Ishikawa (cell line): ENCODE measurements around the gene ADAM17.

Experiments used
- CEBPB ChIP-seq: IDR thresholded peaks from 2 replicates; pipeline ENCODE4 v1.6.1; 2012
- CREB1 ChIP-seq: IDR thresholded peaks from 2 replicates; pipeline ENCODE4 v1.6.1; 2012; ENCODE audit warnings: low read depth
- EGR1 ChIP-seq: IDR thresholded peaks from 2 replicates; pipeline ENCODE4 v1.6.1; 2012
- EP300 ChIP-seq: IDR thresholded peaks from 2 replicates; pipeline ENCODE4 v1.6.1; 2012; ENCODE audit warnings: borderline replicate concordance
- FOXM1 ChIP-seq: IDR thresholded peaks from 2 replicates; pipeline ENCODE4 v1.6.1; 2012; ENCODE audit warnings: low read depth, borderline replicate concordance
- MAX ChIP-seq: IDR thresholded peaks from 2 replicates; pipeline ENCODE4 v1.6.1; 2012
- NFIC ChIP-seq: IDR thresholded peaks from 2 replicates; pipeline ENCODE4 v1.6.1; 2012
- RAD21 ChIP-seq: IDR thresholded peaks from 2 replicates; pipeline ENCODE4 v1.6.1; 2012; ENCODE audit warnings: low read depth
- REST ChIP-seq: IDR thresholded peaks from 2 replicates; pipeline ENCODE4 v1.6.1; 2012; ENCODE audit warnings: low read depth, mild to moderate bottlenecking
- TAF1 ChIP-seq: IDR thresholded peaks from 2 replicates; pipeline ENCODE4 v1.6.1; 2012; ENCODE audit warnings: low read depth, mild to moderate bottlenecking
- TCF12 ChIP-seq: IDR thresholded peaks from 2 replicates; pipeline ENCODE4 v1.6.1; 2012; ENCODE audit warnings: low read depth
- TEAD4 ChIP-seq: IDR thresholded peaks from 2 replicates; pipeline ENCODE4 v1.6.1; 2012
- USF1 ChIP-seq: IDR thresholded peaks from 2 replicates; pipeline ENCODE4 v1.6.1; 2012
- YY1 ChIP-seq: IDR thresholded peaks from 2 replicates; pipeline ENCODE4 v1.6.1; 2012; ENCODE audit warnings: low read depth
- ZBTB7A ChIP-seq: IDR thresholded peaks from 2 replicates; pipeline ENCODE4 v1.6.1; 2012; ENCODE audit warnings: low read depth

ADAM17 gene

GRCh38 chr2:9558948-9559381, 3.3 kb upstream of the ADAM17 start:
- TF ChIP-seq TCF12: no peak
- no peak for TF ChIP-seq MAX
- no peak for TF ChIP-seq EGR1
- no peak for TF ChIP-seq TAF1
- TF ChIP-seq ZBTB7A: no peak
- no peak for TF ChIP-seq TEAD4
- no peak for TF ChIP-seq FOXM1
- no peak for TF ChIP-seq NFIC
- no peak for TF ChIP-seq EP300
- no peak for TF ChIP-seq CEBPB
- TF ChIP-seq REST: no peak
- TF ChIP-seq USF1: no peak
- no peak for TF ChIP-seq RAD21

GRCh38 chr2:9556121-9556743, 602 bp upstream of the ADAM17 start:
- TF ChIP-seq YY1 (no peak), NFIC (no peak; the same call in 1 of the 2 replicates), CREB1 (no peak), EGR1 (no peak), REST (no peak), TEAD4 (no peak), TCF12 (no peak), EP300 (no peak), CEBPB (no peak), RAD21 (no peak), USF1 (no peak), MAX (no peak), FOXM1 (no peak), ZBTB7A (no peak), TAF1 (no peak)

- no peak for TF ChIP-seq EGR1
- TF ChIP-seq YY1: no peak
- no peak for TF ChIP-seq REST
- TF ChIP-seq MAX: no peak
- no peak for TF ChIP-seq USF1
- TF ChIP-seq TCF12: no peak
- TF ChIP-seq FOXM1: no peak
- TF ChIP-seq CREB1: no peak
- TF ChIP-seq CEBPB: no peak
- no peak for TF ChIP-seq ZBTB7A
- no peak for TF ChIP-seq EP300
- no peak for TF ChIP-seq TEAD4
These were observed 721 bp downstream of the ADAM17 start for GRCh38 chr2:9554921-9555296.
